Natural killer cell (primary cell): ENCODE data around the gene DCP2. TPM values are rescaled to one million over a fixed set of nuclear protein-coding genes. Genes with fewer than 3 reads are reported as not detected.
"Not testable (repeated sequence)": the region's sequence is repeated elsewhere in the genome, so short reads cannot be mapped to it uniquely, and the experiment has no call there.

Experiments
- ATAC-seq, 3 donors: fragments of 150-1000 bp in 2 of 3; fragments of 200-7000 bp in 1 of 3; cut with Tn5 transposase; 1 replicate in 1 of 3; 2 replicates in 2 of 3; pipeline ENCODE4 v1.10.0; 2021; ENCODE audit warnings: mild to moderate bottlenecking in 2 of 3, moderate library complexity in 2 of 3
- DNase-seq, 2 donors: peaks; one replicate each; pipeline versions ENCODE4 v3.0.0 to v3.0.0-alpha.2; 2013 to 2021; ENCODE audit warnings: mixed read lengths in 1 of 2
- H3K27ac ChIP-seq: one replicate; pipeline ENCODE4 v1.5.1; 2013; ENCODE audit warnings: mild to moderate bottlenecking, low read length
- H3K27me3 ChIP-seq: one replicate; pipeline ENCODE4 v1.6.1; 2013; ENCODE audit warnings: low read length; ENCODE audit not compliant: control insufficient read depth, insufficient read depth
- H3K36me3 ChIP-seq: one replicate; pipeline ENCODE4 v1.6.1; 2013; ENCODE audit warnings: low read length; ENCODE audit not compliant: control insufficient read depth, insufficient read depth
- H3K4me1 ChIP-seq: one replicate; pipeline ENCODE4 v1.6.1; 2013; ENCODE audit warnings: low read length; ENCODE audit not compliant: control insufficient read depth, insufficient read depth
- H3K4me3 ChIP-seq: one replicate; pipeline ENCODE4 v1.5.1; 2013; ENCODE audit warnings: low read length
- H3K9me3 ChIP-seq: one replicate; pipeline ENCODE4 v1.6.1; 2013; ENCODE audit warnings: low read length; ENCODE audit not compliant: control insufficient read depth, insufficient read depth
- H3K27ac Mint-ChIP-seq, 2 donors: one replicate each; pipeline ENCODE4 v1.8.0; 2022; ENCODE audit warnings: mild to moderate bottlenecking in 2 of 2, mixed read lengths in 2 of 2, moderate library complexity in 1 of 2
- H3K27me3 Mint-ChIP-seq, 2 donors: one replicate each; pipeline ENCODE4 v1.8.0; 2022; ENCODE audit warnings: low read depth in 2 of 2, mixed read lengths in 2 of 2
- H3K36me3 Mint-ChIP-seq: one replicate; pipeline ENCODE4 v1.8.0; 2022; ENCODE audit warnings: mixed read lengths
- H3K4me1 Mint-ChIP-seq, 2 donors: one replicate each; pipeline ENCODE4 v1.8.0; 2022; ENCODE audit warnings: mixed read lengths in 2 of 2
- H3K4me3 Mint-ChIP-seq: one replicate; pipeline ENCODE4 v1.8.0; 2022; ENCODE audit warnings: mild to moderate bottlenecking, moderate library complexity, mixed read lengths
- H3K9me3 Mint-ChIP-seq, 2 donors: one replicate each; pipeline ENCODE4 v1.8.0; 2022; ENCODE audit warnings: mixed read lengths in 2 of 2
- CTCF ChIP-seq: fragments of 200-600 bp; IDR thresholded peaks from one replicate; pipeline ENCODE4 v1.8.0; 2022; ENCODE audit warnings: antibody characterized with exemption
- WGBS: methylation state at CpG from one replicate; pipeline ENCODE4 v1.1.7; 2013; ENCODE audit warnings: missing lambda C conversion rate; ENCODE audit not compliant: insufficient coverage; 5-methylcytosine and 5-hydroxymethylcytosine counted together
- intact Hi-C: fragments of 100-400 bp; cut with micrococcal nuclease; formaldehyde crosslinking; loops from one replicate; pipeline ENCODE4 v1.14.2; 2022
- total RNA-seq, 4 donors: library from RNA; stranded (reverse); fragments of 120-200 nt in 1 of 4; gene quantifications; one replicate each; pipeline versions ENCODE4 v1.2.3 to v1.2.4, GENCODE V29; 2013 to 2022

DCP2 gene
- total RNA-seq, 3 donors from 2014 or later (not counting 1 experiment from before 2014, with no cell fraction given), result 69.3 to 82.9 (median 76.7) TPM

DNA sequence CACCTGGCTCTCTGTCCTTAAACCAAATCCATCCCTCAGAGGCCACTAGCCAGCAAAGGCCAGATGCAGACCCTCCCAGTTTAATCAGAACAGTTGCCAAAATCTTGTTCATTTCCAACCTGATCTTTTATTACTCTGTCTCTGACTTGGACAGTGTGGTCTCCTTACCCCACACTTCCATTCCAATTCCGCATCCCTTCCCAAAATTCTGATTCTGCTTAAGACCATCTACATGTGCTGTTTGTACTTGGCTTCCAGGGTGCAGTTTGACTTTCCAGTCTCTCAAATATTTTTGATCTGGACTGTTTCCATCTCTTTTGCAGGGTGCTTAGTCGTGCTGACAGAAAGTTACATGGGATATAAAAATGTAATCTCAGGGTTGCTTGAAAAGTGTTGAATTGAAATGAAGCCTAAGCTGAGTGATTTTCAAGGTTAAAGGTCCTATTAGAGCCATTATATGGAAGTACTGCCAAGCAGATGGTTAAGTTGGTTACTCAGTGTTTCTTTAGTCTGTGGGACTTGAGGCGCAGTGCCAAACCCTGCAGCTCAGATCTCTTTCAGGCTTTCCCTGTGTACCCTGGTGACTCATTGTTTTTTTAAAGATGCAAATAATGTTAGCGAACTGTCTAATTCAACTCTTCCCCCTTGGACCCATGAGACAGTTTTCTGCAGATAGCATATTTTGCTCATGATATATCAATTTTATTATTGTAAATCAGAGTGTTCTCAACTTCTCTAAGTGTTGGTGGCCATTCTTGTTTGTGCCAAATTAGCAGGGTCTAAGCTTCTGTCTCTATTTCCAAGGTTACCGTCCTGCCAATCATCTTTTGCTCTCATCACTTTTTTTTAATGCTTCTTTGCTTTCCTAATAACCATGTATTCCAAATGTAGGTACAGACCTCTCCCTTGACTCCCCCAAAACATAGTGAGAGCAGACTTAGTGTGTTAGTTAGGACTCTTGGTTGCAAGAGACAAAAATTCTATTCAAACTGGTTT, 18.2 kb upstream of the DCP2 start:
- no peak overlapping the region for H3K27ac Mint-ChIP-seq

DNA sequence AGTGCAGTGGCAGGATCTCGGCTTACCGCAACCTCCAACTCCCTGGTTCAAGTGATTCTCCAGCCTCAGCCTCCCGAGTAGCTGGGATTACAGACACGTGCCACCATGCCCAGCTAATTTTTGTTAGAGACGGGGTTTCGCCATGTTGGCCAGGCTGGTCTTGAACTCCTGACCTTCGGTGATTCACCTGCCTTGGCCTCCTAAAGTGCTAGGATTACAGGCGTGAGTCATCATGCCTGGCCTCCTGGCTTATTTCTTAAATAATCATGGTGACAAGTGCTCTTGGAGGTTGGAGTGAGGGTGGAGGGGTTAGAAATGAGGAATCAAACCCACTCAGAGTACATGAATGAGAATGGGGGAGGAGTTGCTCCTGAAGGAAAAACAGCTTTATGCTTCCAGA, 16.7 kb upstream of the DCP2 start:
- H3K27me3 ChIP-seq, H3K27me3 Mint-ChIP-seq, H3K36me3 ChIP-seq, H3K9me3 Mint-ChIP-seq, H3K27ac Mint-ChIP-seq, DNase-seq, H3K4me3 ChIP-seq, H3K36me3 Mint-ChIP-seq, H3K4me1 ChIP-seq, H3K27ac ChIP-seq, H3K4me3 Mint-ChIP-seq, H3K9me3 ChIP-seq, ATAC-seq, H3K4me1 Mint-ChIP-seq: not testable (repeated sequence)
- intact Hi-C loops, result loop anchor here (5.0 kb wide), 1 partner anchor 38 kb away; the partner anchor contains the start of gene REEP5
- WGBS, result 95% methylated on average over 8 of the region's 8 CpGs

More for the DNA sequence above, 18.2 kb upstream of the DCP2 start:
- intact Hi-C loops, result no loop called here
- ATAC-seq (no peak), DNase-seq (no peak)
- Mint-ChIP-seq H3K4me1 (no peaks in the 10 kb centered on the region), H3K4me3 (no peak overlapping the region), H3K27me3 (peaks cover 4 to 5% of the 10 kb centered on the region in 2 donors), H3K36me3 (no peaks in the 10 kb centered on the region), H3K9me3 (no peaks in the 10 kb centered on the region)
- no peak overlapping the region for H3K4me3 ChIP-seq
- H3K27me3 ChIP-seq, result no peaks in the 10 kb centered on the region
- H3K27ac ChIP-seq, result no peak overlapping the region
- WGBS, result 85% methylated on average over 5 of the region's 5 CpGs
- H3K4me1 ChIP-seq, result no peaks in the 10 kb centered on the region
- no peaks in the 10 kb centered on the region for H3K9me3 ChIP-seq
- no peak for TF ChIP-seq CTCF
- no peaks in the 10 kb centered on the region for H3K36me3 ChIP-seq

DNA sequence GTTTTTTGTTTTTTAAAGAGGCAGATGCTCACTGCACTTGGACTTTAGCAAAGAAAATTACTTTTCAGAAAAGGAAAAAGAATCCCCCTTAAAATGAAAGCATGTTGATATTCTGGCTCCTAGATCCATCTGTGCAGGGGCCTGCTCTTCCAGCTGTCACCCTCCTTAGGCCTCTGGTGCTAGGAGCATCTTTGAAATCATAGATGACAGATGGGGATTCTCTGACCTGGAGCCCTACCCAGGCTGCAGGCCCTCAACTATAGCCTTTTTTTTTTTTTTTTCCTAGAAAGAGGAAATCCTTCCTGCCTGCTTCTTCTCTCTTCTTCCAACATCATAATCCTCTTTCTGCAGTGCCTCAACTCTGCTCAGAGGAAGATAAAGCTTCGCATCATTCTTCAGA, 16.3 kb upstream of the DCP2 start:
- Histone ChIP-seq H3K4me3 (no peak overlapping the region), H3K27me3 (no peaks in the 10 kb centered on the region), H3K36me3 (no peaks in the 10 kb centered on the region), H3K27ac (no peak overlapping the region), H3K4me1 (no peaks in the 10 kb centered on the region), H3K9me3 (no peaks in the 10 kb centered on the region)
- Mint-ChIP-seq H3K36me3 (no peaks in the 10 kb centered on the region), H3K27ac (no peak overlapping the region), H3K4me1 (no peaks in the 10 kb centered on the region), H3K9me3 (no peaks in the 10 kb centered on the region), H3K27me3 (peaks cover 0 to 3% of the 10 kb centered on the region in 2 donors), H3K4me3 (no peak overlapping the region)
- DNase-seq, result no peak
- TF ChIP-seq CTCF, result no peak
- no peak for ATAC-seq
- 100% methylated on average over 1 of the region's 1 CpG for WGBS
- intact Hi-C loops, result loop anchor here (5.0 kb wide), 1 partner anchor 38 kb away; the partner anchor contains the start of gene REEP5

- Mint-ChIP-seq H3K9me3 (no peaks in the 10 kb centered on the region), H3K36me3 (no peaks in the 10 kb centered on the region), H3K27ac (no peak overlapping the region), H3K27me3 (peaks cover 0 to 3% of the 10 kb centered on the region in 2 donors), H3K4me3 (no peak overlapping the region), H3K4me1 (no peaks in the 10 kb centered on the region)
- DNase-seq (no peak), ATAC-seq (no peak)
- H3K4me3 ChIP-seq, result no peak overlapping the region
- no peaks in the 10 kb centered on the region for H3K4me1 ChIP-seq
- TF ChIP-seq CTCF, result no peak
- WGBS, result 84% methylated on average over 6 of the region's 6 CpGs
- H3K27ac ChIP-seq, result no peak overlapping the region
- intact Hi-C loops, result loop anchor here (5.0 kb wide), 1 partner anchor 39 kb away; the partner anchor contains the start of gene REEP5
- H3K36me3 ChIP-seq, result no peaks in the 10 kb centered on the region
- H3K9me3 ChIP-seq, result no peaks in the 10 kb centered on the region
- H3K27me3 ChIP-seq, result no peaks in the 10 kb centered on the region
Observed at GRCh38 chr5:112960863-112961504, 15.6 kb upstream of the DCP2 start.

- ATAC-seq, H3K4me1 Mint-ChIP-seq, H3K4me3 Mint-ChIP-seq, H3K36me3 ChIP-seq, H3K4me1 ChIP-seq, H3K4me3 ChIP-seq, H3K27ac ChIP-seq, H3K36me3 Mint-ChIP-seq, H3K27ac Mint-ChIP-seq, H3K9me3 ChIP-seq, H3K9me3 Mint-ChIP-seq, DNase-seq, H3K27me3 Mint-ChIP-seq, H3K27me3 ChIP-seq: not testable (repeated sequence)
- WGBS, result 77% methylated on average over 3 of the region's 3 CpGs
- intact Hi-C loops, result loop anchor here (2.0 to 5.0 kb wide), 2 partner anchors 41 to 413 kb away; partner anchors contain the start of gene REEP5
Observed at GRCh38 chr5:112963374-112963733, 13.2 kb upstream of the DCP2 start.
